ENCODE results near the gene VAV2.

GRCh38 chr9:133841167-133841812 lies 150.8 kb downstream of the VAV2 start:
- TF ChIP-seq CTCF (IDR thresholded peaks at IDR 0.05) (no peak), POLR2A (IDR thresholded peaks at IDR 0.05) (no peak)

Measured in adrenal gland (tissue), 5 donors.